ENCODE data around the gene PM20D2.

Gene PM20D2

DNA sequence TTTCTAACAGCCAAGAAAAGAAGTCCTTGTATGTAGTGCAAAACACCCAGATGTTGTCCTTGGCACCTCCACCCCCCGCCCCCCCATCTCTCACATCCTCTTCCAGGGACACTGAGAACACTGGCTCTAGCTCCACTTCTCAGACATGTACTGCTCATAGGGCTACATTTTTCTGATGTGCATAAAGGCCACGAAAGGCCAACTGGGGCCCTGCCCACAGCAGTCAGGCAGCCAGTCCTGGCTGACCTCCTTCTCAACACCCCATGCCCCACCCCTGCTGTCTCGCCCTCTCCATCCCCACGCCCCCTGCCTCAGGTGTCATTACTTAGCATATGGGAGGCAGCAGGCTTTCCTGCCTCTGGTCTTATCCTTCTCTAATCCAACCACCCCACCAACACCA is 60.0 kb downstream of the PM20D2 start:
- DNase-seq, result no peak

DNA sequence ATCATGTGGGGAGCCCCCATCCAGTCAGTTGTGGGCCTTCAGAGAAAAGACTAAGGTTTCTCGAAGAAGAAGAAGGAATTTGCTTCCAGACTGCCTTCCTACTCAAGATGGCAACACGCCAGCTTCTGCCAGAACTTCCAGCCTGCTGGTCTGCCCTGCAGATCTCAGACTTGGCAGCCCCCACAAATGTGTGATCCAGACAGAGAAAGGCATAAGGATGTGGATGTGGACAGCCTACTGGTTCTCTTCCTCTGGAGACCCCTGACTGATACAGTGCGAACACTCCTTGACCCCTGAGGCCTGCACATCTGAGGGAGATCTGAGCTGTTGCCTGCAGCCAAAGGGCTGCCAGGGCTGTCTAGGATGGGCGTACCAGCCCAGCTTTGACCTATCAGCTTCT is 62.7 kb downstream of the PM20D2 start:
- DNase-seq, result no peak

GRCh38 chr6:89209457-89209856 is 63.6 kb downstream of the PM20D2 start:
- DNase-seq, result no peak

- DNase-seq, result no peak
Measured at GRCh38 chr6:89212472-89212871, 66.6 kb downstream of the PM20D2 start.

GRCh38 chr6:89214197-89214596 is 68.3 kb downstream of the PM20D2 start:
- DNase-seq, result no peak

All from stimulated activated CD4-positive, alpha-beta T cell treated with anti-CD3 and anti-CD28 coated beads, Interleukin-4, amount 100 ng/mL, for 1 hour (primary cell).